Gastroesophageal sphincter (tissue), 3 donors: ENCODE data around the gene ZCCHC7.

Experiments used
- CTCF ChIP-seq, 4 experiments: fragments of 200-600 bp in 2 of 4; fragments of 450-650 bp in 2 of 4; sonication (generic) in 1 of 4; IDR thresholded peaks; one replicate each; pipeline ENCODE4 v1.5.1; 2017 to 2019; ENCODE audit warnings: antibody characterized with exemption in 4 of 4, mild to moderate bottlenecking in 2 of 4, moderate library complexity in 2 of 4
- EP300 ChIP-seq: sonication (generic); formaldehyde crosslinking; IDR thresholded peaks from one replicate; pipeline ENCODE4 v1.6.1; 2017; ENCODE audit warnings: antibody characterized with exemption, mild to moderate bottlenecking
- POLR2A ChIP-seq, 2 donors: fragments of 450-650 bp; IDR thresholded peaks; one replicate each; pipeline ENCODE4 v1.6.1; 2017; ENCODE audit warnings: antibody characterized with exemption in 2 of 2, mild to moderate bottlenecking in 2 of 2, moderate library complexity in 1 of 2
- POLR2AphosphoS5 ChIP-seq: sonication (generic); formaldehyde crosslinking; IDR thresholded peaks from one replicate; pipeline ENCODE4 v1.6.1; 2017; ENCODE audit warnings: antibody characterized with exemption

DNA sequence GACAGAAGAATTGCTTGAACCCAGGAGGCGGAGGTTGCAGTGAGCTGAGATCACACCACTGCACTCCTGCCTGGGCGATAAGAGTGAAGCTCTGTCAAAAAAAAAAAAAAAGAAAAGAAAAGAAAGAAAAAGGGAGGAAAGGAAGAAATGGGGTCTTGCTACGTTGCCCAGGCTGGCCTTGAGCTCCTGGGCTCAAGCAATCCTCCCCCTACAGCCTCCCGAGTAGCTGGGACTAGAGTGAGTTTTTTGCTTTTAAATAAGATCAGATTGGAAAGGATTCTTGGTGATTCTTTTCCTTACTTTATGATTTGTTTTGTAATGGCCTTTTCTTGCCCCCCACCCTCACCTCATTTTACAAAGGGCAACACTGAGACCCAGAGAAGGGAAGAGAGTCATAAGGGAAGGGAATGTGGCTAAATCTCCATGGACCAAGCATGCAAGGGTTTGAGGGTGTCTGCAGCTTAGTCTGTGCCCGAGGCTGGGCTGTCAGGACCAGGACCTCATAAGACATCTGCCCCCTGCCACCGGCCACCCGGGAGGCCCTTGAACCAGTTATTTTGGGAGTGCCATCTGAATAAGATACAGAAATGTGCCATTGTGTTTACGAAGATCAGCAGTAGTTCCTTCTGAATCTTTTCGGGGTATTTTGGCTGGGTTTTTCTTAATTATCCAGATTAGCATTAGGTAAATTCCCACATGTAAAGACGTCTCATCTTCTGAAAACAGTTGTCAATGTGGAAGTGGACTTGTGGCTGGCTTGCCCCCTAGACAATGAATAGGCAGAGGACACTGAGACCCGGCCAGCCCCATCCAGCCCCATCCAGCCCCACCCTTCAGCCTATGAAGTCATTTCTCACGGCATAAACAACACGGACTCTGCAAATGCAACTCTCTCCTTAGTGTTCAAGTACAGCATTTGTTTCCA is 257.6 kb downstream of the ZCCHC7 start:
- TF ChIP-seq CTCF (IDR thresholded peaks at IDR 0.05) (no peak), POLR2AphosphoS5 (no peak), POLR2A (IDR thresholded peaks at IDR 0.05) (no peak), EP300 (no peak)
